Measurements from ENCODE around the gene LRMDA.

DNA sequence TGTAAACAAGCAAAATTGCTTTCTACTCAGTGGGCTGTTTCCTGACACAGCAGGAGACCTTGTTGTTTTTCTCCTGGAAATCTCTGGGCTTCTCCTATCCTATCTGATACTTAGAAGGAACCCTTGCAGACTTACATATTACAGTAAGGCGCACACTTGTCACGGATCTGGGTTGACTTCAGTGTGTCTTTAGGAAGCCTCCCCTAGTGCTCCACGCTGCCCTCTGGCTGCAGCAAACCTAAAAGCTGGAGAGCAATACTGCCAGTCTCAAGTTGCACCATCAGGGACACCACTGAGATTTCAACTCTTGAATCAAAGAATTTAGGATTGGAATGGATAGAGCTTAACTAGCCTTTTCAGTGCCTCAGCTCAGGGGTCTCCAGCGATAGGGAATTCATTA, 495.3 kb downstream of the LRMDA start:
- TF ChIP-seq CTCF (IDR thresholded peaks at IDR 0.05) = peak in 2 of 4 experiments; percentile 48 to 56
- TF ChIP-seq POLR2A (IDR thresholded peaks at IDR 0.05) = no peak
